ENCODE data around the gene ZFPM1. TPM values are rescaled to one million over a fixed set of nuclear protein-coding genes. Genes with fewer than 3 reads are reported as not detected.

Gene ZFPM1
- total RNA-seq, 1 experiment from 2014 or later: 24.1 TPM

GRCh38 chr16:88500255-88500661 is 47.2 kb downstream of the ZFPM1 start:
- Histone ChIP-seq H3K36me3 (ENCODE audit: control insufficient read depth, insufficient read depth, low read length) (peaks cover 3% of the 10 kb centered on the region), H3K9me3 (no peaks in the 10 kb centered on the region), H3K4me3 (ENCODE audit: low read depth, low read length) (no peak overlapping the region), H3K27me3 (replicated peaks; ENCODE audit: control insufficient read depth, insufficient read depth, low read length) (no peaks in the 10 kb centered on the region), H3K4me1 (peaks cover 66% of the 10 kb centered on the region)
- CTCF ChIA-PET: no interaction called here
- no peak overlapping the region for H3K27ac Mint-ChIP-seq (ENCODE audit: unreplicated experiment)
- intact Hi-C loops (cut with micrococcal nuclease; ENCODE audit: unreplicated experiment): no loop called here
- no peaks in the 10 kb centered on the region for H3K9me3 Mint-ChIP-seq (ENCODE audit: unreplicated experiment)
- peaks cover 35% of the 10 kb centered on the region for H3K4me1 Mint-ChIP-seq (ENCODE audit: low read depth, unreplicated experiment)
- TF ChIP-seq, protein P1, sequence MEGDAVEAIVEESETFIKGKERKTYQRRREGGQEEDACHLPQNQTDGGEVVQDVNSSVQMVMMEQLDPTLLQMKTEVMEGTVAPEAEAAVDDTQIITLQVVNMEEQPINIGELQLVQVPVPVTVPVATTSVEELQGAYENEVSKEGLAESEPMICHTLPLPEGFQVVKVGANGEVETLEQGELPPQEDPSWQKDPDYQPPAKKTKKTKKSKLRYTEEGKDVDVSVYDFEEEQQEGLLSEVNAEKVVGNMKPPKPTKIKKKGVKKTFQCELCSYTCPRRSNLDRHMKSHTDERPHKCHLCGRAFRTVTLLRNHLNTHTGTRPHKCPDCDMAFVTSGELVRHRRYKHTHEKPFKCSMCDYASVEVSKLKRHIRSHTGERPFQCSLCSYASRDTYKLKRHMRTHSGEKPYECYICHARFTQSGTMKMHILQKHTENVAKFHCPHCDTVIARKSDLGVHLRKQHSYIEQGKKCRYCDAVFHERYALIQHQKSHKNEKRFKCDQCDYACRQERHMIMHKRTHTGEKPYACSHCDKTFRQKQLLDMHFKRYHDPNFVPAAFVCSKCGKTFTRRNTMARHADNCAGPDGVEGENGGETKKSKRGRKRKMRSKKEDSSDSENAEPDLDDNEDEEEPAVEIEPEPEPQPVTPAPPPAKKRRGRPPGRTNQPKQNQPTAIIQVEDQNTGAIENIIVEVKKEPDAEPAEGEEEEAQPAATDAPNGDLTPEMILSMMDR (IDR thresholded peaks at IDR 0.05; ENCODE audit: insufficient read depth in 1 of 2, low read depth in 1 of 2, low read length in 1 of 2, severe bottlenecking in 1 of 2, unreplicated experiment in 1 of 2): no peak
- no peaks in the 10 kb centered on the region for H3K27me3 Mint-ChIP-seq (ENCODE audit: insufficient read depth, unreplicated experiment)
- POLR2A ChIA-PET: no interaction called here
- no TSS peak for BruUV-seq (replicated peaks)
- no peak for DNase-seq
- no peak overlapping the region for H3K4me3 Mint-ChIP-seq (ENCODE audit: unreplicated experiment)
- H3K36me3 Mint-ChIP-seq (ENCODE audit: insufficient read depth, unreplicated experiment): peaks cover 51% of the 10 kb centered on the region

- H3K27me3 ChIP-seq (replicated peaks; ENCODE audit: control insufficient read depth, insufficient read depth, low read length): no peaks in the 10 kb centered on the region
- no peaks in the 10 kb centered on the region for H3K9me3 ChIP-seq
- Mint-ChIP-seq H3K27me3 (ENCODE audit: insufficient read depth, unreplicated experiment) (no peaks in the 10 kb centered on the region), H3K27ac (ENCODE audit: unreplicated experiment) (no peak overlapping the region), H3K4me1 (ENCODE audit: low read depth, unreplicated experiment) (peaks cover 31% of the 10 kb centered on the region), H3K36me3 (ENCODE audit: insufficient read depth, unreplicated experiment) (peaks cover 52% of the 10 kb centered on the region), H3K4me3 (ENCODE audit: unreplicated experiment) (no peak overlapping the region), H3K9me3 (ENCODE audit: unreplicated experiment) (no peaks in the 10 kb centered on the region)
- H3K36me3 ChIP-seq (ENCODE audit: control insufficient read depth, insufficient read depth, low read length): peaks cover 3% of the 10 kb centered on the region
- peaks cover 59% of the 10 kb centered on the region for H3K4me1 ChIP-seq
- BruUV-seq (replicated peaks): no TSS peak
- POLR2A ChIA-PET: no interaction called here
- no peak overlapping the region for H3K4me3 ChIP-seq (ENCODE audit: low read depth, low read length)
- intact Hi-C loops (cut with micrococcal nuclease; ENCODE audit: unreplicated experiment): no loop called here
- CTCF ChIA-PET: no interaction called here
- TF ChIP-seq, protein P1 (IDR thresholded peaks at IDR 0.05; ENCODE audit: insufficient read depth in 1 of 2, low read depth in 1 of 2, low read length in 1 of 2, severe bottlenecking in 1 of 2, unreplicated experiment in 1 of 2): no peak
- DNase-seq: no peak
Measured at GRCh38 chr16:88502371-88502770, 49.3 kb downstream of the ZFPM1 start.

DNA sequence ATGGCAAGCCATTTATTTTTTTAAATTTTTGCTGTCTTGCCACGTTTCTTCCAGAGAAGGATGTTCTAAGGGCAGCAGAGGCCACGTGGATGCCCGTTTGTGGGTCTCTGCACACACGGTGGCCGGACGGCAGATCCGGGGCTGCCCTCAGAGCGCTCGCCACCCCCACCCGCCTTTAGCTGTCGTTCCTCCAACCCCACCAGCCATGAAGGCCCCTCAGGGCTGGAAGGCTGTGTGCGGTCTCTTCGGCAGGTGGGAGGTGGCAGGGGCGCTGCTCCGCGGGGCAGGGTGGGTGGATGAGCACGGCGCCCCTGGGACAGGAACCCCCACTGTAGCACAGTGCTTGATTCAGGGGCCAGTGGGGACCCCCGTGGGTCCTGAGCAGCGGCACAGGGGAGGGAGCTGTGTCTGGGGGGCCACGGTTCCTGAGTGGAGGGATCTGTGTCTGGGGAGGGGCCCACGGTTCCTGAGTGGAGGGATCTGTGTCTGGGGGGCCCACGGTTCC is 49.7 kb downstream of the ZFPM1 start:
- Mint-ChIP-seq H3K27me3 (ENCODE audit: insufficient read depth, unreplicated experiment) (no peaks in the 10 kb centered on the region), H3K9me3 (ENCODE audit: unreplicated experiment) (no peaks in the 10 kb centered on the region), H3K4me1 (ENCODE audit: low read depth, unreplicated experiment) (peaks cover 31% of the 10 kb centered on the region), H3K27ac (ENCODE audit: unreplicated experiment) (peak overlapping the region; percentile 76), H3K36me3 (ENCODE audit: insufficient read depth, unreplicated experiment) (peaks cover 56% of the 10 kb centered on the region), H3K4me3 (ENCODE audit: unreplicated experiment) (no peak overlapping the region)
- no TSS peak for BruUV-seq (replicated peaks)
- Histone ChIP-seq H3K36me3 (ENCODE audit: control insufficient read depth, insufficient read depth, low read length) (peaks cover 3% of the 10 kb centered on the region), H3K27me3 (replicated peaks; ENCODE audit: control insufficient read depth, insufficient read depth, low read length) (no peaks in the 10 kb centered on the region), H3K9me3 (no peaks in the 10 kb centered on the region), H3K4me1 (peaks cover 59% of the 10 kb centered on the region), H3K4me3 (ENCODE audit: low read depth, low read length) (no peak overlapping the region)
- DNase-seq: no peak
- TF ChIP-seq, protein P1 (IDR thresholded peaks at IDR 0.05; ENCODE audit: insufficient read depth in 1 of 2, low read depth in 1 of 2, low read length in 1 of 2, severe bottlenecking in 1 of 2, unreplicated experiment in 1 of 2): no peak
- intact Hi-C loops (cut with micrococcal nuclease; ENCODE audit: unreplicated experiment): no loop called here
- ChIA-PET POLR2A (no interaction called here), CTCF (no interaction called here)

Measured in Caco-2 (cell line).